PC-9 (cell line): Measurements from ENCODE around the gene CLDN6. TPM values are rescaled to one million over a fixed set of nuclear protein-coding genes. Genes with fewer than 3 reads are reported as not detected.

ENCODE experiments used
- BruUV-seq: library from RNA; stranded (reverse); fragments of 400-500 nt; replicated peaks from 2 replicates; lab custom pipeline; 2021; lab: Mats Ljungman, UMichigan
- CTCF ChIA-PET: fragments of 300-600 bp; sonication (Branson Sonifier 250); formaldehyde crosslinking; loops from one replicate; lab custom pipeline; 2022; ENCODE audit warnings: antibody characterized with exemption; lab: Charles Lee
- POLR2A ChIA-PET: fragments of 300-600 bp; sonication (Branson Sonifier 250); formaldehyde crosslinking; loops from one replicate; lab custom pipeline; 2022; ENCODE audit warnings: antibody characterized with exemption; ENCODE audit not compliant: unreplicated experiment; lab: Charles Lee
- DNase-seq, 2 experiments: peaks; one replicate each; pipeline versions ENCODE4 v3.0.0 to v3.0.0-alpha.2; 2015 to 2022; ENCODE audit warnings: mixed read lengths in 1 of 2
- H2AFZ ChIP-seq: fragments of 200-600 bp; sonication (generic); 2 replicates; pipeline ENCODE4 v1.8.1; 2017; ENCODE audit warnings: antibody characterized with exemption
- H3F3A ChIP-seq: fragments of 200-600 bp; sonication (generic); 2 replicates; pipeline ENCODE4 v1.8.1; 2017; ENCODE audit warnings: antibody characterized with exemption, mild to moderate bottlenecking, low read depth; ENCODE audit not compliant: insufficient read depth
- H3K27ac ChIP-seq: fragments of 200-600 bp; sonication (generic); 2 replicates; pipeline ENCODE4 v1.6.1; 2016; ENCODE audit warnings: mixed run types
- H3K27me3 ChIP-seq: fragments of 200-600 bp; sonication (generic); 2 replicates; pipeline ENCODE4 v1.6.1; 2016; ENCODE audit warnings: low read depth, mixed run types; ENCODE audit not compliant: insufficient read depth
- H3K36me3 ChIP-seq: fragments of 200-600 bp; sonication (generic); 2 replicates; pipeline ENCODE4 v1.6.1; 2016; ENCODE audit warnings: low read depth, mixed run types
- H3K4me1 ChIP-seq: fragments of 200-600 bp; sonication (generic); replicated peaks from 2 replicates; pipeline ENCODE4 v1.6.1; 2016; ENCODE audit warnings: mixed run types; ENCODE audit not compliant: insufficient read depth
- H3K4me2 ChIP-seq: fragments of 200-600 bp; sonication (generic); 2 replicates; pipeline ENCODE4 v1.6.1; 2017; ENCODE audit warnings: mixed run types
- H3K4me3 ChIP-seq: fragments of 200-600 bp; sonication (generic); 2 replicates; pipeline ENCODE4 v1.6.1; 2016; ENCODE audit warnings: mixed run types
- H3K79me2 ChIP-seq: fragments of 200-600 bp; sonication (generic); 2 replicates; pipeline ENCODE4 v1.6.1; 2017; ENCODE audit warnings: low read depth, mixed run types
- H3K9me2 ChIP-seq: fragments of 200-600 bp; sonication (generic); 2 replicates; pipeline ENCODE4 v1.8.1; 2017; ENCODE audit warnings: mild to moderate bottlenecking; ENCODE audit not compliant: insufficient read depth
- H3K9me3 ChIP-seq: fragments of 200-600 bp; sonication (generic); 2 replicates; pipeline ENCODE4 v1.8.1; 2016; ENCODE audit warnings: low read depth; ENCODE audit not compliant: insufficient read depth
- H4K20me1 ChIP-seq: fragments of 200-600 bp; sonication (generic); 2 replicates; pipeline ENCODE4 v1.8.1; 2017; ENCODE audit not compliant: insufficient read depth
- EZH2 ChIP-seq: fragments of 200-600 bp; sonication (generic); IDR thresholded peaks from 2 replicates; pipeline ENCODE4 v1.8.0; 2017; ENCODE audit warnings: antibody characterized with exemption, low read depth
- intact Hi-C: fragments of 100-400 bp; cut with micrococcal nuclease; formaldehyde crosslinking; loops from one replicate; pipeline ENCODE4 v1.10.0; 2022; ENCODE audit not compliant: unreplicated experiment
- total RNA-seq: library from RNA; stranded (reverse); gene quantifications from 2 replicates; pipeline ENCODE4 v1.2.3, GENCODE V29; 2021
- TF ChIP-seq, protein P1 (sequence below): fragments of 200-600 bp; sonication (generic); conservative IDR thresholded peaks from 2 replicates; pipeline ENCODE4 v1.6.1; 2017; ENCODE audit warnings: mixed run types, antibody characterized with exemption, mild to moderate bottlenecking, moderate library complexity

Gene CLDN6
- total RNA-seq, 1 experiment from 2014 or later: 0.26 TPM

DNA sequence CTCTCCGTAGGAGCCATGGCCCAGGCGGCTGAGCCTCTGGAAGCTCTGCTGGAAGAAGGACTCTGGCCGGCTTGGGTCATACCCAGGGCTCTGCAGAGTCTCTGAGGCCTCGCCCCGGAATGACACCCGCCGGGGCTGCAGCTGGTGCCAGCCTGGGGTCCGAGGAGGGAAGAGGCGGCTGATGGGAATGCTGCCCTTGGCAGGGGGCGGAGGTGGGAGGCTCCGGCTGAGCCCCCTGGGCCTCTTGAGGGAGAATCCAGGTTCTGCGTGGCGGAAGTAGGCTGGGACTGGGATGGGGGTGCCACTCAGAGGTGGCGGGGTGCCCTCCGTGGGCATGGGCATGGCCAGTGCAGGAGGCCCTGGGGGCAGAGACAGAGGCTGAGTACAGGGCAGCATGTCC, 41.3 kb downstream of the CLDN6 start:
- intact Hi-C loops: no loop called here
- DNase-seq: no peak
- Histone ChIP-seq H3K4me1 (peaks cover 13% of the 10 kb centered on the region), H3K27me3 (no peaks in the 10 kb centered on the region), H3K36me3 (no peaks in the 10 kb centered on the region), H3K4me3 (no peak overlapping the region), H2AFZ (no peak overlapping the region), H3K27ac (no peak overlapping the region), H3K9me2 (no peaks in the 10 kb centered on the region), H3K9me3 (no peaks in the 10 kb centered on the region), H4K20me1 (no peaks in the 10 kb centered on the region; the same call in 1 of the 2 replicates), H3K4me2 (no peak overlapping the region), H3K79me2 (peaks cover 10% of the 10 kb centered on the region), H3F3A (peaks cover 19% of the 10 kb centered on the region; the same call in 1 of the 2 replicates)
- no TSS peak for BruUV-seq
- ChIA-PET CTCF (no interaction called here), POLR2A (no interaction called here)
- TF ChIP-seq, protein P1, sequence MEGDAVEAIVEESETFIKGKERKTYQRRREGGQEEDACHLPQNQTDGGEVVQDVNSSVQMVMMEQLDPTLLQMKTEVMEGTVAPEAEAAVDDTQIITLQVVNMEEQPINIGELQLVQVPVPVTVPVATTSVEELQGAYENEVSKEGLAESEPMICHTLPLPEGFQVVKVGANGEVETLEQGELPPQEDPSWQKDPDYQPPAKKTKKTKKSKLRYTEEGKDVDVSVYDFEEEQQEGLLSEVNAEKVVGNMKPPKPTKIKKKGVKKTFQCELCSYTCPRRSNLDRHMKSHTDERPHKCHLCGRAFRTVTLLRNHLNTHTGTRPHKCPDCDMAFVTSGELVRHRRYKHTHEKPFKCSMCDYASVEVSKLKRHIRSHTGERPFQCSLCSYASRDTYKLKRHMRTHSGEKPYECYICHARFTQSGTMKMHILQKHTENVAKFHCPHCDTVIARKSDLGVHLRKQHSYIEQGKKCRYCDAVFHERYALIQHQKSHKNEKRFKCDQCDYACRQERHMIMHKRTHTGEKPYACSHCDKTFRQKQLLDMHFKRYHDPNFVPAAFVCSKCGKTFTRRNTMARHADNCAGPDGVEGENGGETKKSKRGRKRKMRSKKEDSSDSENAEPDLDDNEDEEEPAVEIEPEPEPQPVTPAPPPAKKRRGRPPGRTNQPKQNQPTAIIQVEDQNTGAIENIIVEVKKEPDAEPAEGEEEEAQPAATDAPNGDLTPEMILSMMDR: no peak
- no peak for TF ChIP-seq EZH2

DNA sequence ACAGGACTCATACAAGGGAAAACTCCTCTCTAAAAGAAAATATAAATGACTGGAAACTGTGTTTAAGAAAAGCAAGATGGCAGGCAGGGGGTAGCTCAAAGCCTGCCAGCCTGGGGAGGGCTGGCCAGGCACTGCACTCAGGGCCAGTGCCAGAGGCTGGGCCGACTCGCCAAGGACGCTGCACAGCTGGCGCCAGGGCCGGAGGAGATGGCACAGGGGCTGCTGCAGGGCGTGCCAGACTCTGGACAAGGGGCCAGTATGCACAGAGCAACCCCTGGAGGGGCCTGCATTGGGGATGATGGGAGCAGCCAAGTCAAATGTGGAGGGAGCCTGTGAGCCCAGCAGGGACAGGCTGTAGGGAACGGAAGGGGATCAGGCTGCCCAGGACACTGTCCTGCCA, 41.8 kb downstream of the CLDN6 start:
- Histone ChIP-seq H3K4me1 (peaks cover 11% of the 10 kb centered on the region), H3K36me3 (no peaks in the 10 kb centered on the region), H3K27me3 (no peaks in the 10 kb centered on the region), H3F3A (peaks cover 14% of the 10 kb centered on the region; the same call in 1 of the 2 replicates), H3K9me3 (no peaks in the 10 kb centered on the region), H3K4me3 (no peak overlapping the region), H3K4me2 (no peak overlapping the region), H3K27ac (no peak overlapping the region), H4K20me1 (no peaks in the 10 kb centered on the region; the same call in 1 of the 2 replicates), H2AFZ (no peak overlapping the region), H3K9me2 (no peaks in the 10 kb centered on the region), H3K79me2 (peaks cover 10% of the 10 kb centered on the region)
- POLR2A ChIA-PET: interaction anchor here (0.6 kb wide), 1 partner anchor 12 kb away, joined by 3 read pairs; no protein-coding TSS in a partner anchor
- intact Hi-C loops: no loop called here
- TF ChIP-seq EZH2: no peak
- TF ChIP-seq, protein P1: no peak
- no TSS peak for BruUV-seq
- CTCF ChIA-PET: no interaction called here
- no peak for DNase-seq

DNA sequence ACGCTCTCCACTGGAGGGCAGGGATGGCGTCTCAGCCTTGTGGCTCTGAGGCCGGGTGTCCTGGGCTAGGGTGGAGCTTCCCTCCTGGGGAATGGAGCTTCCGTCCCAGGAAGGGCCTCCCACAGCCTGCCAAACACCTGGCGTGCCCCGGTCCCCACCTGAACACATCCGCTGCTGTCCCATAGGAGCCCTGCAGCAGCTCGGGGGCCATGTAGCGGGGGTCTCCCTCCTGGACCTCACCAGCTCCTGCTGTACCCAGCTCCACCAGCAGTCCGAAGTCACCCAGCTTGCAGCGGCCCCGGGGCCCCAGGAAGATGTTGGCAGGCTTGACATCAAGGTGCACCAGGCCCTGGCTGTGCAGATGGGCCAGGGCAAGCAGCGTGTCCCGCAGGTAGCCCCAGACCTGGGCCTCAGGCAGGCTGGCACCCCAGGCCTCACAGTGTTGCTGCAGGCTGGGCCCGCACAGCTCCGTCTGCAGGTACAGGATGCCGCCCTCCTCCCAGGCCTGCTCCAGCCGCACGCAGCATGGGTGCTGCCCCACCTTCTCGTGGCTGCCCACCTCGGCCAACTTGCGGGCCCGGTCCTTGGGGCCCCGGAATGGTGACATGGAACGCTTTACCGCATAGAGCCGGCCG, 42.7 kb downstream of the CLDN6 start:
- TF ChIP-seq, protein P1: no peak
- no peak for TF ChIP-seq EZH2
- Histone ChIP-seq H3K27me3 (no peaks in the 10 kb centered on the region), H3K9me2 (no peaks in the 10 kb centered on the region), H3K9me3 (no peaks in the 10 kb centered on the region), H3K4me1 (peaks cover 6% of the 10 kb centered on the region), H3F3A (peaks cover 17% of the 10 kb centered on the region; the same call in 1 of the 2 replicates), H3K79me2 (peaks cover 15% of the 10 kb centered on the region), H3K4me2 (no peak overlapping the region), H3K4me3 (no peak overlapping the region), H3K27ac (no peak overlapping the region), H2AFZ (no peak overlapping the region), H4K20me1 (no peaks in the 10 kb centered on the region; the same call in 1 of the 2 replicates), H3K36me3 (no peaks in the 10 kb centered on the region)
- intact Hi-C loops: no loop called here
- no TSS peak for BruUV-seq
- ChIA-PET POLR2A (no interaction called here), CTCF (no interaction called here)
- no peak for DNase-seq
